ENCODE measurements around the gene HAND1.

DNA sequence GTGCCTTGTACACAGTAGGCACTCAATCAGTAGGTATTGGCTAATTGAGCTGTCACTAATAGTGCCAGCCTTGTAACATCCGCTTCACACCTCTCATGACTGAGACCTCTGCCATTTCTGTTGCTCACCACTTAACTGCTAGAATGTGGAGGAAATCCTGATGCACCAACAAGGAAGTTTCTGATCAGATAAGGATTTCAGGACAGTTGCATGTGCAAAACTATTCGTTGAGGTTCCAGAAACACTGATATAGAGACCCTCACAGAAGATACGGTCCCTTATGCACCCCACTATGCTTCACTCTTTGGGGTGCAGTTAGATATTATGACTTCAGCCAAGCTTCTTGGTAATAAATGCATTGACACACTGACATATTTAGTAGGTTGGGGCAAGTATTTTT is 21.5 kb downstream of the HAND1 start:
- TF ChIP-seq EZH2 (IDR thresholded peaks at IDR 0.05; ENCODE audit: low read depth, unreplicated experiment), result no peak
- no peak for TF ChIP-seq POLR2AphosphoS5 (IDR thresholded peaks at IDR 0.05; ENCODE audit: low read depth)
- TF ChIP-seq EZH2phosphoT487 (IDR thresholded peaks at IDR 0.05; ENCODE audit: unreplicated experiment), result no peak
